Measurements from ENCODE around the gene IQCC.

The IQCC gene

DNA sequence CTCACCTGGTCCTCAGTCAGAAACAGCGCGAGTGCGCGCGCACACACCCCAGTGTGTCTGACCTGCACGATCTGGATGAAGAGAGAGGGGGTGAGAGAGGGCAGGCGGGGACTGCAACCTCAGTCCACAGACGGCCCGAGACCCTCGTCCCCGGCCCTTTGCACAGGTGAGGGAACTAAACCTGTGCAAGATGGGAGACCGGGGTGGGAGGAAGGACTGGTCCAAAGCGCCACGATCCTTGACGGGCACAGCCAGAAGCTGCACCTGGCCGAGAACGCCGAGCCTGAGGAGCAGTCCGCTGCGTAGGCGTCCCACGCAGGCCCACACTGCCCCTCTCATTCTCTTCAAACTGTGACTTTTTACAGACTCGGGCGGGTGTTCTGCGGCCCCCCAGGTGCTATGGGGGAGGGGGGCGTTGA lies 519 bp upstream of the IQCC start:
- peak overlapping the region; percentile 65 for H3K27ac ChIP-seq

DNA sequence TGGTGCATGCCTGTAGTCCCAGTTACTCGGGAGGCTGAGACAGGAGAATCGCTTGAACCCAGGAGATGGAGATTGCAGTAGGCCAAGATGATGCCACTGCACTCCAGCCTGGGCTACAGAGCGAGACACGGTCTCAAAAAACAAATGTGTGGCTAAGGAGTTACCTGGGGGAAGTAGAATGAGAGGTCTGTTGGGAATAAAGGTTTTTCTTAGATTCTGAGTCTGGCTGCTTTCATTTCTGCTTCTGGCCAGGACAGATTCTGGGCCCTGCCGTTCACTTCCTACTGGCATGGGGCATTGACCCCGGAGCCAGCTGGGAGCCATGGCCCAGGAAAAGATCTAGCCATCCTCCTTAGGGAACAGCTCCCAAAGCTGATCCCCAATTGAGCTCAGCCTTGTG lies 3.0 kb downstream of the IQCC start:
- DNase-seq (ENCODE audit: low spot score): no peak
- POLR2A ChIA-PET (ENCODE audit: low non-redundant PET): no interaction called here
- H3K27ac ChIP-seq: peak overlapping the region; percentile 52
- CTCF ChIA-PET: no interaction called here
- TF ChIP-seq, protein P1, sequence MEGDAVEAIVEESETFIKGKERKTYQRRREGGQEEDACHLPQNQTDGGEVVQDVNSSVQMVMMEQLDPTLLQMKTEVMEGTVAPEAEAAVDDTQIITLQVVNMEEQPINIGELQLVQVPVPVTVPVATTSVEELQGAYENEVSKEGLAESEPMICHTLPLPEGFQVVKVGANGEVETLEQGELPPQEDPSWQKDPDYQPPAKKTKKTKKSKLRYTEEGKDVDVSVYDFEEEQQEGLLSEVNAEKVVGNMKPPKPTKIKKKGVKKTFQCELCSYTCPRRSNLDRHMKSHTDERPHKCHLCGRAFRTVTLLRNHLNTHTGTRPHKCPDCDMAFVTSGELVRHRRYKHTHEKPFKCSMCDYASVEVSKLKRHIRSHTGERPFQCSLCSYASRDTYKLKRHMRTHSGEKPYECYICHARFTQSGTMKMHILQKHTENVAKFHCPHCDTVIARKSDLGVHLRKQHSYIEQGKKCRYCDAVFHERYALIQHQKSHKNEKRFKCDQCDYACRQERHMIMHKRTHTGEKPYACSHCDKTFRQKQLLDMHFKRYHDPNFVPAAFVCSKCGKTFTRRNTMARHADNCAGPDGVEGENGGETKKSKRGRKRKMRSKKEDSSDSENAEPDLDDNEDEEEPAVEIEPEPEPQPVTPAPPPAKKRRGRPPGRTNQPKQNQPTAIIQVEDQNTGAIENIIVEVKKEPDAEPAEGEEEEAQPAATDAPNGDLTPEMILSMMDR (conservative IDR thresholded peaks at IDR 0.05; ENCODE audit: low read depth): no peak

More for the DNA sequence above, 519 bp upstream of the IQCC start:
- TF ChIP-seq, protein P1 (conservative IDR thresholded peaks at IDR 0.05; ENCODE audit: low read depth): no peak
- ChIA-PET POLR2A (ENCODE audit: low non-redundant PET) (interaction anchor here (0.7 kb wide), 1 partner anchor 25 kb away, joined by 5 read pairs; the partner anchor contains the start of gene TXLNA), CTCF (interaction anchor here (2.2 kb wide), 1 partner anchor 11 kb away, joined by 11 read pairs; no protein-coding TSS in a partner anchor)
- no peak for DNase-seq (ENCODE audit: low spot score)

GRCh38 chr1:32208891-32209328 lies 3.4 kb downstream of the IQCC start, which contains the start of gene DCDC2B:
Gene DCDC2B (plus strand): TSS chr1:32209089. CDS start chr1:32209094, 5 bp downstream.
- DNase-seq (ENCODE audit: low spot score): peak; percentile 52
- POLR2A ChIA-PET (ENCODE audit: low non-redundant PET): no interaction called here
- CTCF ChIA-PET: no interaction called here
- peak within 1 kb of the TSS; percentile 52 for H3K27ac ChIP-seq
- TF ChIP-seq, protein P1 (conservative IDR thresholded peaks at IDR 0.05; ENCODE audit: low read depth): no peak

DNA sequence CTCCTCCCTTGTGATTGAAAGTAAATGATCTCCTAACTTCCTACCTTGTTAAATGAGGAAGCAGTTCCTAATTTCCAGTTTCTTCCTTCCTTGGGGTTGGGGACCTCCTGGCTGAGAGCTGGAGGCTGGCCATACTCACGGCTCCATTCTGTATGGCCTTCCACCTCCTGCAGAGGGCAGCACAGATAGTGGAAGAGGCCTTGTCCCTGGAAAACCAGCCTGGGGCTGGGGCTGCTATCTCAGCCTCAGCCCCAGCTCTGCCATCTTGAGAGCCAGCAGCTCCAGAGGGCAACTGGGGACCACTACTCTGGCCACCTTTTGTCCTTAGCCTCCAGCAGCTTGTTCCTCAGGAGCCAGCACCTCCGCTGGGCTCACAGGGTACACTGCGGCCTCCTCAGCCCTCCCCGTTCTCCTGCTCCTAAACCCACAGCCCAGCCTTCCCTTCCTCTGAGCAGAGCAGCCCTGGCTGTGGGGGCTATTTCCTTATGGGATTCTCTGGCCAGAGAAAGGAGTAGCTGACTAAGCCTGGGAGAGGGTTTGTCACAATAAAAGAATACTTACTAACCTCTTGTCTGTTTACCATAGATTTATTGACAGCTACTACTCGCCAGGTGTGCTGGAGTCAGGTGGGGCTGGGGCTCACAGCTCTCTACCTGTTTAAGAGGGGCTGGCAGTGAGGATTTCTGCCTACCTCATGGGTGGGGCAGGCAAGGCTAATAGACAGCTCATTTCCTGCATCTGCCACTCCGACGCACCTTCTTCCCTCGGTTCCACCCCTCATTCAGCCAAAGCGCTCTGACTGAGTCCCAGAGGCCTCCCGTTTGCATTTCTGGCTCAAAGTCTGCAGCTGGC lies 10.4 kb downstream of the IQCC start:
- H3K27ac ChIP-seq: peak overlapping the region; percentile 70
- TF ChIP-seq, protein P1 (conservative IDR thresholded peaks at IDR 0.05; ENCODE audit: low read depth): peak; percentile 82
- peak; percentile 71 for DNase-seq (ENCODE audit: low spot score)
- CTCF ChIA-PET: interaction anchor here (0.5 to 2.5 kb wide), 17 partner anchors 9 to 895 kb away, joined by 3 to 18 read pairs (median 3); partner anchors contain the start of genes BSDC1, IQCC and LCK
- POLR2A ChIA-PET (ENCODE audit: low non-redundant PET): interaction anchor here (0.6 to 0.8 kb wide), 2 partner anchors 15 to 23 kb away, joined by 3 read pairs; partner anchors contain the start of gene CCDC28B

DNA sequence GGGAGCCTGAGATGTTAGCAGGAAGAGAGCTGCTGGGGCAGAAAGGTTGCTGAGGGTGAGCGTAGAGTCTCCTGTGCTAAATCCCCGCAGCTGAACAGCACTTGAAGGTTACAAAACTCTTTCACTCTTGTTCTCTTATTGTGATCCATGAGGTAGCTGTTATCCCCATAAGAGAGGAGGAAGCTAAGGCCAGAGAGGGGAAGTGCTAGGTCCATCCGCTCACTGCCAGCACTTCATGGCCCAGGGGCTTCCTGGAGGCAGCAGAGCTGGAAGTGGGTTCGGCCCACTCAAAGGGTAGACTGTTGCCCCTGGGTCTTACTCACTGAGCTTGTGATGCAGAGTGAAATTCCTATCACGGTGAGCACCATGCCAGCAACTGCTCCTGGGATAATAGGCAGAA lies 11.1 kb downstream of the IQCC start:
- ChIA-PET POLR2A (ENCODE audit: low non-redundant PET) (no interaction called here), CTCF (interaction anchor here (0.6 to 2.5 kb wide), 6 partner anchors 10 to 147 kb away, joined by 3 to 18 read pairs (median 5); partner anchors contain the start of gene IQCC)
- no peak for DNase-seq (ENCODE audit: low spot score)
- peak overlapping the region; percentile 70 for H3K27ac ChIP-seq
- TF ChIP-seq, protein P1 (conservative IDR thresholded peaks at IDR 0.05; ENCODE audit: low read depth): no peak

- TF ChIP-seq, protein P1 (conservative IDR thresholded peaks at IDR 0.05; ENCODE audit: low read depth): no peak
- POLR2A ChIA-PET (ENCODE audit: low non-redundant PET): no interaction called here
- no peak for DNase-seq (ENCODE audit: low spot score)
- H3K27ac ChIP-seq: peak overlapping the region; percentile 9; the same call in 1 of the 2 replicates
- CTCF ChIA-PET: interaction anchor here (0.5 kb wide), 1 partner anchor 40 kb away, joined by 3 read pairs; no protein-coding TSS in a partner anchor
These were observed 13.6 kb downstream of the IQCC start for GRCh38 chr1:32219022-32219421.
